HUES64 (cell line): ENCODE measurements around the gene PRDM8.
"Not testable (repeated sequence)": the region's sequence is repeated elsewhere in the genome, so short reads cannot be mapped to it uniquely, and the experiment has no call there.

Source experiments
- H3K27ac ChIP-seq: 2 replicates; pipeline ENCODE4 v1.7.0; 2013; ENCODE audit warnings: low read depth, low read length, inconsistent platforms
- H3K27me3 ChIP-seq: 2 replicates; pipeline ENCODE4 v1.6.1; 2013; ENCODE audit warnings: mild to moderate bottlenecking, low read length; ENCODE audit not compliant: insufficient read depth
- H3K36me3 ChIP-seq: 2 replicates; pipeline ENCODE4 v1.6.1; 2013; ENCODE audit warnings: mild to moderate bottlenecking, low read length; ENCODE audit not compliant: insufficient read depth
- H3K4me1 ChIP-seq: 2 replicates; pipeline ENCODE4 v1.6.1; 2013; ENCODE audit warnings: mild to moderate bottlenecking, low read length, moderate library complexity; ENCODE audit not compliant: insufficient read depth
- H3K4me3 ChIP-seq: 2 replicates; pipeline ENCODE4 v1.5.1; 2013; ENCODE audit warnings: mild to moderate bottlenecking, low read length, moderate library complexity
- H3K9ac ChIP-seq: 2 replicates; pipeline ENCODE4 v1.6.1; 2013; ENCODE audit warnings: mild to moderate bottlenecking, low read depth, low read length
- H3K9me3 ChIP-seq: 2 replicates; pipeline ENCODE4 v1.6.1; 2013; ENCODE audit warnings: low read depth, low read length; ENCODE audit not compliant: insufficient read depth
- WGBS: fragments of 150-250, 120-280 bp; methylation state at CpG from one replicate; pipeline ENCODE4 v1.1.7; 2013; ENCODE audit warnings: missing lambda C conversion rate; 5-methylcytosine and 5-hydroxymethylcytosine counted together

Gene PRDM8

DNA sequence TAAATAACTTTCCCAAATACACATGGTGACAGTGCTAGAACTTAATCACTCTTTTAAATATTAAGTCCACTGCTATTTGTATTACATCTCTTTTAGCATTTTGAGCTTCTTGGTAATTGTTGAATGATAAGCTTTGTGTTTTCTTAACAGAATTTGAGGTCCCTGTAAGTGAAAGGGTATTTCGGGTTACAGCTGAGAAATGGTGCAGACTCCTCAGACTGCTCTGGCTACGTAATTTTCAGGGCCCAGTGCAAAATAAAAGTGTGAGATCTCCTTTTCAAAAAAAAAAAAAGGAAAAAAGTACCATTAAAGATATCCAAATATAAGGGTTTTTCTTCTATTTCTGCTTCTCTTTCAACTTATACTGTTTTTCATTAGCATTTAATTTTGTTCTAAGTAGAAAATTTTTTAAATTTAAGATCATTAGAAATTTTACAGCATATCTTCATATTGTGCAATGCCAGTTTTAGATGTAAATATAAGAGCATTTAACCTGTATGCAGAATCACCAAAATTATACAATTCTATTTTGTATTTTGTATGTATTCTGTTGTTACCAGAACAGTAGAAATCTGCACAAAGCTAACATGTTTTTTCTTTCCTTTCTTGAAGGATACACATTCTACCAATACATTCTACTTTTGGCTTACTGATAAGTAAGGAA is 35.5 kb downstream of the PRDM8 start:
- Histone ChIP-seq H3K4me3 (no peak overlapping the region), H3K27me3 (no peaks in the 10 kb centered on the region), H3K36me3 (no peaks in the 10 kb centered on the region), H3K27ac (no peak overlapping the region), H3K4me1 (no peaks in the 10 kb centered on the region), H3K9me3 (no peaks in the 10 kb centered on the region), H3K9ac (no peak overlapping the region)
- 96% methylated on average over 2 of the region's 2 CpGs for WGBS

DNA sequence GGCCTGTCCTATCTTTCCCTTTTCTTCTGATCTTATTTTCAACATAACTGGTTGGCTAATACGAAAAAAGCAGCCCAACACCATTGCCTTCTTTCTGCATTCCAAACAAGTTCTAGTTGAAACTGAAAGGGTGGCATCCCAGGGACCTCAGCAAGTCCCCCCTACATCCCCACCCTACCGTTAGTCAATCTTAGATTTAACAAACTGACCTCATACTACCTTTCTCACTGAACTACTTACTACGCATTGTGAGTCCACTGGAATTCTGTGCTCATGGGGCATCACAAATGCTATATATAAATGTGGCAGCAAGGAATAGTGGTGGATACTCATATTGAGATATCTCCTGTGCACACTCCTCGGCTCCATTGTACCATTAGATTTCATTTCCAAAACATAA is 36.1 kb downstream of the PRDM8 start:
- Histone ChIP-seq H3K4me3 (no peak overlapping the region), H3K27ac (no peak overlapping the region), H3K9me3 (no peaks in the 10 kb centered on the region), H3K4me1 (no peaks in the 10 kb centered on the region), H3K36me3 (no peaks in the 10 kb centered on the region), H3K27me3 (0 out of 2 replicates have a peak, but pooled peaks cover 2% of the 10 kb centered on the region), H3K9ac (no peak overlapping the region)
- 89% methylated on average over 3 of the region's 4 CpGs for WGBS

DNA sequence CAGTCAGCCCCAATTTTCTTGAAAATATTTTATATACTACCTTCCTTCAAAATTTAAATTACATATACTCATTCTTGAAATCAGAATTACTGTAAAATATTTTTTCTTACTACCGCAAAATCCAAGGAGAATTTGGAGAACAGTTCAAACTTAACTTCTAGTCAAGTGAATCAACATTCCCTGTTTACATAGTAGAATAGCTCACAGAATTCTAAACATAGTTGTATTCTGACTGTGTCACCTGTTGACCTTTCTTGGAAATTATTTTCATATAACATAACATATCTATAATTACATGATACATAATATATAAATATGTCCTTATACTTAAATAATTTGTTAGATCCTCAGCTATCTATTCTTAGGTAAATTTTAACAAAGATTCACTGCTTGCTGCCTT is 38.1 kb downstream of the PRDM8 start:
- 91% methylated on average over 1 of the region's 1 CpG for WGBS

DNA sequence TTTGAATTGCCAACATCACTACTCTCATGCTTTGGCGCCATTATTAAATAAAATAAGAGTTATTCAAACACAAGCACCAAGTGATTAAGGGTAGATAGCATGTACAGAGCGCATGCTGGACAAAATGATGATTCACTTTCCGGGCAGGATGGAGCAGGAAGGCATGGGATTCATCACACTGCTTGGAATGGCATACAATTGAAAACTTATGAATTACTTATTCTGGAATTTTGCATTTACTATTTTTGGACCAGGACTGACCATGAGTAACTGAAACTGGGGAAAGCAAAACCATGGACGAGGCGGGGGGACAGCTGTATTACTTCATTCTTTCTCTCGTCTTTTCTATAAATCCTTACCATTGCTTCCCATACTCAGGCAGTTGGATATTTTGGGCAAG is 40.7 kb downstream of the PRDM8 start:
- no peaks in the 10 kb centered on the region for H3K4me1 ChIP-seq
- no peak overlapping the region for H3K4me3 ChIP-seq
- peaks cover 33% of the 10 kb centered on the region for H3K27me3 ChIP-seq
- H3K27ac ChIP-seq: no peak overlapping the region
- H3K36me3 ChIP-seq: no peaks in the 10 kb centered on the region
- H3K9ac ChIP-seq: no peak overlapping the region
- H3K9me3 ChIP-seq: no peaks in the 10 kb centered on the region
- WGBS: 97% methylated on average over 6 of the region's 6 CpGs

More for the DNA sequence above, 38.1 kb downstream of the PRDM8 start:
- no peaks in the 10 kb centered on the region for H3K4me1 ChIP-seq
- no peaks in the 10 kb centered on the region for H3K9me3 ChIP-seq
- no peaks in the 10 kb centered on the region for H3K36me3 ChIP-seq
- no peak overlapping the region for H3K4me3 ChIP-seq
- H3K27ac ChIP-seq: no peak overlapping the region
- H3K27me3 ChIP-seq: peaks cover 19% of the 10 kb centered on the region
- H3K9ac ChIP-seq: no peak overlapping the region

DNA sequence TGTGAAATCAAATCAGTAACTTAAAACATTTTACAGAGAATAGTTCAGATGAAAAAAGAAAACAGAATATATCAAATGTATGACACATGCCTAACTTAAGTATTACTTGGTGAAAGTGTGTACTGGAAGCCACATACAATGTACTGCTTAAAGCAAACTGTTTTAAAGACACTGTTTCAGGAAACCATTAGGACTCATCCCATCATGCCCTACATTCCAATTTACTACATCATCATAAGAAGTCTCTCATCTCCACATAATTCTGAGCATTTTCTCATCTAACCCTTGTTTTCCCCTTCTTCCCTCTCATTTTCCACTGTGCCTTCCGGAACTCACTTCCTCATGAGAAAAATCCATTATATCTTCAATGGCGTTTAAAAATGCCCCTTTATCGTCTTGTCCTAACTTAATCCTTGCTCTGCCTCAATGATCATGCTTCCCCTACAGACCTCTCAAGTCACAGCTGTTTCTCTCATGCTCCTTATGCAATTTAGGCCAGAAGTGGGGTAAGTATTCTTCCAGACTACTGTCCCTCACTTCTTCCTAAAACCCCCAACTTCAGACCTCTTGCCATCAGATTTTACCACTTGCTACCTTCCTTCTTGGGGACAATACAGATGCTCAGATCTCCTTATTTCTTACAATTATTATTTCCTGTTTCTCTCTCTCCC is 42.3 kb downstream of the PRDM8 start:
- Histone ChIP-seq H3K9me3 (no peaks in the 10 kb centered on the region), H3K36me3 (no peaks in the 10 kb centered on the region), H3K27ac (no peak overlapping the region), H3K9ac (no peak overlapping the region), H3K4me1 (no peaks in the 10 kb centered on the region), H3K4me3 (no peak overlapping the region), H3K27me3 (peaks cover 46% of the 10 kb centered on the region)
- 88% methylated on average over 3 of the region's 3 CpGs for WGBS

DNA sequence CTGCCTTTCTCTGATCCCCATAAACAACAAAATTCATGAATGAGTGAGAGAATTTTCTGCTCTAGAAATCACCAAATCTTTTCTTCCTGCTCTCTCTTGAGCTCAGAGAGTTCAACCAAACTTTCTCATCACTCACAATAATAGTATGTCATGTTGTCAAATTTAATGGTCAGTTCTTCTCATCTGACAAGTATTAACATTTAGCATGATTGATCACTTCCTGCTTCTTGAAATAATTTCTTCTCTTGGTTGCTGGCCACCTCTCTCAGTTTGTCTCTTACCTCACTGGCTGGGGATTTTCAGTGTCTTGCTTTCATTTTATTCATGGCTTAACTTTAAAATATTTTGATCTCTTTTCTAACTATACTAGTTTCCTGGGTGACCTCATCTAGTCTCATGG is 43.7 kb downstream of the PRDM8 start:
- Histone ChIP-seq H3K4me1 (no peaks in the 10 kb centered on the region), H3K27ac (no peak overlapping the region), H3K9ac (no peak overlapping the region), H3K27me3 (peaks cover 50% of the 10 kb centered on the region), H3K36me3 (no peaks in the 10 kb centered on the region), H3K4me3 (no peak overlapping the region), H3K9me3 (no peaks in the 10 kb centered on the region)

DNA sequence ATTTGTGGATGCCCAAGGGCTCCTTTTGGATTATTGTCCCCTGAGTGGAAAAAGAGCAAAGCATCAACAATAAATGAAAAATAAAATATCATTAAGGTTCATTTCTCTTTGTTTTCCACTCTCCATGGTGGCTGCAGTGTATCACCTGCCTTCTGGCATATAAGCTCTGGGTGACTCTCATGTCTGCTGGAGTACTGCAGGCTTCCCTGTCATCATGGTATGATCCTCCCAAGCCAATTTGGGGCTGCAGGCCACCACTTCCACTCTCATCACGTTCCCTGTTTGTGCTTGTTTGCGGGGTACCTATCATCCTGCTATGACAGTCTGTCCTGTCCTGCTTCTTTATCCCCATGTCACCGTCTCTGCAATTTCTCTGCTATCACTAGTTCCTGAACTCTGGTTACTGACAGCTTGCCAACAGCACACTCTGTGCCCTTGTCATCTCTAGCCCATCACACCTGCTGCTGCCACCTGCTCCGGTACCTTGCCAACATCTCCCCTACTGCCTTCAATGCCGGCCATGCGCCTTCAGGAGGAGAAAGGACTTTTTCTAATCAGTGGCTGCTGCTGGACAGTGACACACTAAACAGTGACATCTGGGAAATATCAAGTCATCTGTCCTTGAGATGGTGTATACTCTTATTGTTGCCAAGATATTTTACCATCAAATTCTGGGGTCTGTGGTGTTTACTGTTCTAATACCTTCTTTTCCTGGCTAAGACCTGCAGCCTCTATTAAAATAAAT is 46.1 kb downstream of the PRDM8 start:
- Histone ChIP-seq H3K36me3 (no peaks in the 10 kb centered on the region), H3K9ac (no peak overlapping the region), H3K9me3 (no peaks in the 10 kb centered on the region), H3K4me1 (no peaks in the 10 kb centered on the region), H3K27ac (no peak overlapping the region), H3K4me3 (no peak overlapping the region), H3K27me3 (peaks cover 47% of the 10 kb centered on the region)
- 77% methylated on average over 6 of the region's 6 CpGs for WGBS

DNA sequence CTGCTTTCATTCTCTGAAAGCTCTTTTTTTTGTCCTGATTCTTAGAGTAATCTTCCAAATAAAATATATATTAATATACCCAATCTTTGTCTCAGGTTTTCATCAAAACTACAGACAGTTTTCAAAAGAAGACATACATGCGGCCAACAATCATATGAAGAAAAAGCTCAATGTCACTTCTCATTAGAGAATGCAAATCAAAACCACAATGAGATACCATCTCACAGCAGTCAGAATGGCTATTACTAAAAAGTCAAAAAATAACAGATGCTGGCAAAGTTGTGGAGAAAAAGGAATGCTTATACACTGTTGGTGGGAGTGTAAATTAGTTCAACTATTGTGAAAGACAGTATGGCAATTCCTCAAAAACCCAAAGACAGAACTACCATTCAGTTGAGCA is 50.2 kb downstream of the PRDM8 start:
- WGBS: 94% methylated on average over 1 of the region's 1 CpG
- not testable (repeated sequence) for H3K9me3 ChIP-seq, H3K36me3 ChIP-seq, H3K4me3 ChIP-seq, H3K9ac ChIP-seq, H3K4me1 ChIP-seq, H3K27ac ChIP-seq
- H3K27me3 ChIP-seq: peaks cover 17% of the 10 kb centered on the region

DNA sequence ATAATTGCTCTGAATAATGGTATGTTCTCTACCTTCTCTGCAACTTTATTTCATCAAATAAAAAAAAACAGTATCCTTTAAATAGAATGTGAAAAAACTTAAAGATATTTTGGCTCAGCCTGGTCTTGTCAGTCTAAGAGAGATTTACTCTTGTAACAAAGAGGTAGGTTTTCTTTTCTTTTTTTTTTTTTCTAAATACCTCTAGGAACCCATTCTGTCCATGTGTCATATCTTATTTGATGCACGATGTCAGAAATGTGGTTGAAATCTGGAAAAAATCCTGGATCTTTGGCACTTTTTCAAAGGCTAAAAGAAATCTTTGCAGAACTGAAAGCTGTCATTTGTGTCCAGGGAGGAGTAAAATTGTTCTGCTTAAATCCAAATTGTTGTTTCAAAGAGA is 51.8 kb downstream of the PRDM8 start:
- no peak overlapping the region for H3K4me3 ChIP-seq
- no peaks in the 10 kb centered on the region for H3K4me1 ChIP-seq
- H3K27me3 ChIP-seq: peaks cover 8% of the 10 kb centered on the region
- H3K36me3 ChIP-seq: no peaks in the 10 kb centered on the region
- H3K27ac ChIP-seq: no peak overlapping the region
- no peaks in the 10 kb centered on the region for H3K9me3 ChIP-seq
- WGBS: 95% methylated on average over 1 of the region's 1 CpG
- no peak overlapping the region for H3K9ac ChIP-seq

DNA sequence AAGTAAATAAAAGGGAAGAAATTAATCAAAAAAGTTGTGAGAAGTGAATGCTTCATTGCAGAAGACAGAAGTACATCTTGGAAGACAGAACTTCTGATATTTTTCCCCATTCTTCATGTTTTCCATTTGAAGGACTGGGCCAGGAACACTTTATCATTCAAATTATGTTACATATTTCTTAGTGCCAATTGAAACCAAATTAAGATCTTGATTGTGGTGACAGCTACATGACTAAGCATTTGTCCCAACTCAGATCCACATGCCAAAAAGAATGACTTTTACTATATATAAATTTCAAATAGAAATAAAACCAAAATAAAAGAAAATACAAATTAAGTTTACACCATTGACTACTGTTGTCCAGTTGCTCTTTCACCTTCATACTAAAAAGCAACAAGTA is 55.1 kb downstream of the PRDM8 start:
- Histone ChIP-seq H3K27me3 (peaks cover 18% of the 10 kb centered on the region), H3K9me3 (no peaks in the 10 kb centered on the region), H3K9ac (no peak overlapping the region)

DNA sequence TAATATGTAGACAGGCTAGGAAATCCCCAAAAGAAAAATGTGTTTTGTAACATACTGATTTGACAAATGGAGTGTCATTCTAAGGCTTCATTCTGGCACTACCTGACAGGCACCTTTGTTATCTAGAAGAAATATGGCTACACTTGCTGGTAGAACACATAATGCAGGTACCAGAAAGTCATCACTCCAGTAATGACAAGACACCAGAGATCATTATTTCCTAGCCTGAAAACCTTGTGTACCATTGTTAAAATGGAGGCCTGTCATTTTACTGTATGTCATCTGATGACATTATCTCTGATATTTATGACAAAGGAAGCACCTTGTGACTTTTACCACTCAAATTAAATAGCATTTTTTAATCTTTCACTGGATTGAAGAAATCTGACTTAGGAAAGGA is 55.6 kb downstream of the PRDM8 start:
- Histone ChIP-seq H3K27ac (no peak overlapping the region), H3K4me1 (no peaks in the 10 kb centered on the region)

More for the DNA sequence above, 55.1 kb downstream of the PRDM8 start:
- Histone ChIP-seq H3K4me1 (no peaks in the 10 kb centered on the region), H3K27ac (no peak overlapping the region), H3K36me3 (no peaks in the 10 kb centered on the region), H3K4me3 (no peak overlapping the region)

More for the DNA sequence above, 55.6 kb downstream of the PRDM8 start:
- no peak overlapping the region for H3K4me3 ChIP-seq
- peaks cover 23% of the 10 kb centered on the region for H3K27me3 ChIP-seq
- no peaks in the 10 kb centered on the region for H3K9me3 ChIP-seq
- no peaks in the 10 kb centered on the region for H3K36me3 ChIP-seq
- H3K9ac ChIP-seq: no peak overlapping the region
